Measurements from ENCODE around the gene DENND5A.

The DENND5A gene

DNA sequence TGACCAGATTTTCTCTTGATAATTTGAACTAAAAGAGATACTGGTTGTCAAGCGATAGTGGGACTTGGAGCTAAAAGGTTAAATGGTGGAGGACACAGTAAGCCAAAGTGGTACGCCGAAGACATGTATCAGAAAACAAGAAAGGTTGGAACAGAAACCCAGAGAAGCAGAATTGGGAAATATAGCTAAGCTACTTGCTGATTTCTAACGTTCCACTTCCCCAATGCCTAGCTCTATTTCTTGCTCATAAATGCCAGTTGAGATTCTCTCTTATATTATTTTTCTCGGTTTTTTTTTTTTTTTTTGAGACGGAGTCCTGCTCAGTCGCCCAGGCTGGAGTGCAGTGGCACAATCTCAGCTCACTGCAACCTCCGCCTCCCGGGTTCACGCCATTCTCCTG is 36.6 kb upstream of the DENND5A start:
- no peak overlapping the region for H3K4me3 ChIP-seq (ENCODE audit: low read depth, low read length)
- TF ChIP-seq, protein P1, sequence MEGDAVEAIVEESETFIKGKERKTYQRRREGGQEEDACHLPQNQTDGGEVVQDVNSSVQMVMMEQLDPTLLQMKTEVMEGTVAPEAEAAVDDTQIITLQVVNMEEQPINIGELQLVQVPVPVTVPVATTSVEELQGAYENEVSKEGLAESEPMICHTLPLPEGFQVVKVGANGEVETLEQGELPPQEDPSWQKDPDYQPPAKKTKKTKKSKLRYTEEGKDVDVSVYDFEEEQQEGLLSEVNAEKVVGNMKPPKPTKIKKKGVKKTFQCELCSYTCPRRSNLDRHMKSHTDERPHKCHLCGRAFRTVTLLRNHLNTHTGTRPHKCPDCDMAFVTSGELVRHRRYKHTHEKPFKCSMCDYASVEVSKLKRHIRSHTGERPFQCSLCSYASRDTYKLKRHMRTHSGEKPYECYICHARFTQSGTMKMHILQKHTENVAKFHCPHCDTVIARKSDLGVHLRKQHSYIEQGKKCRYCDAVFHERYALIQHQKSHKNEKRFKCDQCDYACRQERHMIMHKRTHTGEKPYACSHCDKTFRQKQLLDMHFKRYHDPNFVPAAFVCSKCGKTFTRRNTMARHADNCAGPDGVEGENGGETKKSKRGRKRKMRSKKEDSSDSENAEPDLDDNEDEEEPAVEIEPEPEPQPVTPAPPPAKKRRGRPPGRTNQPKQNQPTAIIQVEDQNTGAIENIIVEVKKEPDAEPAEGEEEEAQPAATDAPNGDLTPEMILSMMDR (IDR thresholded peaks at IDR 0.05; ENCODE audit: low read depth, low read length), result no peak

- TF ChIP-seq, protein P1 (IDR thresholded peaks at IDR 0.05; ENCODE audit: low read depth, low read length), result no peak
- H3K4me3 ChIP-seq (ENCODE audit: low read depth, low read length), result no peak overlapping the region
Measured at GRCh38 chr11:9293646-9294045, 28.5 kb upstream of the DENND5A start.

DNA sequence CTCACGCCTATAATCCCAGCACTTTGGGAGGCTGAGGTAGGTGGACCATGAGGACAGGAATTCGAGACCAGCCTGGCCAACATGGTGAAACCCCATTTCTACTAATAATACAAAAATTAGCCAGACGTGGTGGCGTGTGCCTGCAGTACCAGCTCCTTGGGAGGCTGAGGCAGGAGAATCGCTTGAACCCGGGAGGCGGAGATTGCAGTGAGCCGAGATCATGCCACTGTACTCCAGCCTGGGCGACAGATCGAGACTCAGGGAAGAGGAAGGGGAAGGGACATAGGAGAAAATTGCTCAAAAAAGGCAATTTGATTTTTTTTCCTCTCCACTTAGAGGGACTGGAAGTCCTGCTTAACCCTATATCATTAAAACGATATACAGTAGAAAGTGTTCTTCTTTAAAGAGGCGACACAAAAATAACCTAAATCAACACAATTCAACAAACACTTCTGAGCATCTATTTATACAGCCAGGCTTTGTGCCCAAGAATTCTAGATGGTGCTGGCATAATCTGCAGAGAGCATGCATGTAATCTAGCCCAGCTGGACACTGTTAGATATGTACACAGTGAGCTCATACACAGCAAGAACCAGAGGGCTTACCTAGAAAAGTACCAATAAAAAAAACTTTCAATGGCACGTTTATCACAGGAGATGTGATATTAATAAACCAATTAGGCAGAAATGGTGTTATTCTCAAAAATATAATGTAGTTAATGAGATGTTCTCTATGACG is 20.9 kb upstream of the DENND5A start:
- TF ChIP-seq, protein P1 (IDR thresholded peaks at IDR 0.05; ENCODE audit: low read depth, low read length), result no peak
- H3K4me3 ChIP-seq (ENCODE audit: low read depth, low read length), result no peak overlapping the region

DNA sequence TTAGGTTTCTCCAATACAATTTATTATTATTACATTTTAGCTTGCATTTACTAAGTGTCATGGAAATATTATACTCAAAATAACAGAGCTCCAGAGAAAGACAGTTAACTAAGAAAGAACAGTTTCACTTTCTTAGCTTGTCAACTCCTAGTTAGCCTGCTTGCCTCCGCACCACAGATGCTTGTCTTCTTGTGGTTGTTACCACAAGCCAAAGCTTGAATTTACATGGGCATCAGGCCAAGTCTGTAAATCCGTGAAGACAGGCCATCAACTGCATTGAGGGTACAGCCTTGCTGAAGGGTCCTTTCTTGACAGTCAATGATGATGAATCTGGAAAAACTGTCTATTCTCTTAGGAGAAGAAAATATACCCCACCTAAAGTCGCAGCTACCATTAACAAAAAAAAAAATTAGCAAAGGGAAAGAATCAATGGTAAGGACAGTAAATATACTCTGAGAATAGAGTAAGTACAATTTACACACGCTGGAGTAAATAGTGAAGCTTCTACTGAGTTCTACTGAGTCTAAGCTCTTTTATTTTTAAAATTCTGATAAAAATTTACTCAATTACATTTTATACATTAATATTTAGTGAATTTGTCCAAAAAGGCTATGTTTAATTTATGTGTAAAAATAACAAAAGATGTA is 15.6 kb upstream of the DENND5A start:
- TF ChIP-seq, protein P1 (IDR thresholded peaks at IDR 0.05; ENCODE audit: low read depth, low read length), result no peak
- no peak overlapping the region for H3K4me3 ChIP-seq (ENCODE audit: low read depth, low read length)

DNA sequence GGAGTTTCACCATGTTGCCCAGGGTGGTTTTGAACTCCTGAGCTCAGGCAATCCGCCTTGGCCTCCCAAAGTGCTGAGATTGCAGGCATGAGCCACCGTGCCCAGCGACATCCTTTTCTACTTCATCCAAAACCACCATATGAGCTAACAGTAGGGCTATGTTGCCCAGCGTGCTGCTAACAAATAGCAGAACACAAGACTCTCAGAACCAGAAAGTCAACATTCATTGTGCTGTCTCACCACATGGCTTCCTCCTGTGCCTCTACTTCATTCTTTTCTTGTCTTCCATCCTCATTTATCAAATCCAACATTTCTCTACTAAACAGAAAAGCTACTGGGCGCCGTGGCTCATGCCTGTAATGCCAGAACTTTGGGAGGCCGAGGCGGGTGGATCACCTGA is 12.0 kb upstream of the DENND5A start:
- TF ChIP-seq, protein P1 (IDR thresholded peaks at IDR 0.05; ENCODE audit: low read depth, low read length), result no peak
- H3K4me3 ChIP-seq (ENCODE audit: low read depth, low read length), result no peak overlapping the region

DNA sequence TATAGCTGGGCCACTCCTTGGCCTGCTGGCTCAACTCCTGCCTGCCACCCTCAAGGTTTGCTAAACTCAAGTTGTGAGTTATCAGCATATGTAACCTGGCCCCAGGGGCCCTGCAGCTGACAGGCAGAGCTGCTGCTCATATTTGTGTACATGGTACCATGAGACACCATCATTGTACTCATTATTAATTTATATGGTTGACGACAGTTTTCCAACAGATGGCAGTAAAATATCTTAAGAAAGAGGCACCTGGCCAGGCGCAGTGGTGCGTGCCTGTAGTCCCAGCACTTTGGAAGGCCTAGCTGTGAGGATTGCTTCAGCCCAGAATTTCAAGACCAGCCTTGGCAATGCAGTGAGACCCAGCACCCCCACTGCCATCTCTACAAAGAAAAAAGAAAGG is 11.4 kb upstream of the DENND5A start:
- H3K4me3 ChIP-seq (ENCODE audit: low read depth, low read length), result no peak overlapping the region
- TF ChIP-seq, protein P1 (IDR thresholded peaks at IDR 0.05; ENCODE audit: low read depth, low read length), result no peak

DNA sequence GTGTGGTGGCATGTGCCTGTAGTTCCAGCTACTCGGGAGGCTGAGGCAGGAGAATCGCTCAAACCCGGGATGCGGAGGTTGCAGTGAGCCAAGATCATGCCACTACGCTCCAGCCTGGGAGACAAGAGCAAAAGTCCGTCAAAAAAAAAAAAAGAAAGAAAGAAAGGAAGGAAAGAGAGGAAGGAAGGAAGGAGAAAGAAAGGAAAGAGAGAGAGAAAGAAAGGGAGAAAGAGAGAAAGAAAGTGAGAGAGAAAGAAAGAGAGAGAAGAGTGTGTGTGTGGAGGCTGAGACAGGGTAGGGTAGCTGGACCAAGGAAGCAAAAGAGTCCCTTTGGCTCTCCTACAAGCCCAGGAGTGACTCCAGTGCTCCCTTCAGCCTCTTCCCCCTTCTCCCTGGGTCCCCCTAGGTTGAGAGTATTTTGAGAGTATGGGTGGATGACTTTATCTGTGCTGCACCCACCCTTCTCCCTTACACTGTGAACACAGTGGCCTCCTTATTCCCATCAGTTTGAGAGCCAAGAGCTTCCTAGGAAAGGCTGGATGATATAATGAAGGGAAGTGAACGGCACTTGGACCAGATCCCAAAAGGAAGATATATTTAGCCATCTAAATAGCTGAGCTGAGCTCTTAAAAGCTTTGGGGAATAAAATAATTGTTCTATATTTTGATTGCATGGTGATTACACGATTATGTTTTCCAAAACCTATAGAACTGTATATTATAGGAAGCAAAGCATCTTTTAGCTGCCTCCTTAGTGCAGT is 9.5 kb upstream of the DENND5A start:
- H3K4me3 ChIP-seq (ENCODE audit: low read depth, low read length), result no peak overlapping the region
- TF ChIP-seq, protein P1 (IDR thresholded peaks at IDR 0.05; ENCODE audit: low read depth, low read length), result no peak
